ENCODE measurements around the gene PAM. TPM values are rescaled to one million over a fixed set of nuclear protein-coding genes. Genes with fewer than 3 reads are reported as not detected.

Gene PAM
- total and polyA plus RNA-seq, 4 donors, result 8.2 to 27.5 (median 13.7) TPM

GRCh38 chr5:102722931-102723330, 32.2 kb upstream of the PAM start:
- TF ChIP-seq ATF3 (IDR thresholded peaks at IDR 0.05) (no peak), JUND (IDR thresholded peaks at IDR 0.05) (no peak), RAD21 (IDR thresholded peaks at IDR 0.05) (no peak), RXRA (IDR thresholded peaks at IDR 0.05) (no peak), HNF4G (IDR thresholded peaks at IDR 0.05) (no peak), YY1 (IDR thresholded peaks at IDR 0.05) (no peak), GABPA (IDR thresholded peaks at IDR 0.05 in 1 of 2, conservative IDR thresholded peaks at IDR 0.05 in 1 of 2) (no peak), FOXA2 (IDR thresholded peaks at IDR 0.05) (no peak)
- TF ChIP-seq, protein P1, sequence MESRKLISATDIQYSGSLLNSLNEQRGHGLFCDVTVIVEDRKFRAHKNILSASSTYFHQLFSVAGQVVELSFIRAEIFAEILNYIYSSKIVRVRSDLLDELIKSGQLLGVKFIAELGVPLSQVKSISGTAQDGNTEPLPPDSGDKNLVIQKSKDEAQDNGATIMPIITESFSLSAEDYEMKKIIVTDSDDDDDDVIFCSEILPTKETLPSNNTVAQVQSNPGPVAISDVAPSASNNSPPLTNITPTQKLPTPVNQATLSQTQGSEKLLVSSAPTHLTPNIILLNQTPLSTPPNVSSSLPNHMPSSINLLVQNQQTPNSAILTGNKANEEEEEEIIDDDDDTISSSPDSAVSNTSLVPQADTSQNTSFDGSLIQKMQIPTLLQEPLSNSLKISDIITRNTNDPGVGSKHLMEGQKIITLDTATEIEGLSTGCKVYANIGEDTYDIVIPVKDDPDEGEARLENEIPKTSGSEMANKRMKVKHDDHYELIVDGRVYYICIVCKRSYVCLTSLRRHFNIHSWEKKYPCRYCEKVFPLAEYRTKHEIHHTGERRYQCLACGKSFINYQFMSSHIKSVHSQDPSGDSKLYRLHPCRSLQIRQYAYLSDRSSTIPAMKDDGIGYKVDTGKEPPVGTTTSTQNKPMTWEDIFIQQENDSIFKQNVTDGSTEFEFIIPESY (IDR thresholded peaks at IDR 0.05), result no peak
- no peaks in the 10 kb centered on the region for H3K36me3 ChIP-seq (ENCODE audit: control insufficient read depth in 4 of 4, insufficient read depth in 3 of 4, low read depth in 1 of 4, low read length in 3 of 4)

DNA sequence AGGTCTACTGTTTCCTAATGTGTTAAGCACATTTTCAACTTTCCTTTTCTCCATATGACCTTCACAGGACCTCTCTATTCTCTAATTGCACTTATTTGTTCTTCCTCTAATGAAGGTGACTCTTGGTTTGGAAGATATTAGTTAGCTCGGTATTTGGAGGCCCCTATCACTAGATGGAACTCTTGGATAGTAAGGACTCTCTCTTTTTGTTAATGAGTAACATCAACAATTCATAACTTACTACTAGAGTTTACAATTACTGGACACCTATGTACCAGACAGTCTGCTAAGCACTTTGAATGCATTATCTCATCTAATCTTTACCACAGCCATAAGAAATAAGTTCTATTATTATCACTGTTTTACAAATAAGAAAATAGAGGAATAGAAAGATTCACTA, 23.4 kb upstream of the PAM start:
- H3K9me3 ChIP-seq (ENCODE audit: control insufficient read depth in 4 of 4, low read length in 3 of 4), result no peaks in the 10 kb centered on the region
- H3K27me3 ChIP-seq (ENCODE audit: control insufficient read depth in 4 of 4, insufficient read depth in 4 of 4, low read length in 3 of 4), result peaks cover 0 to 5% (median 0%) of the 10 kb centered on the region in 4 donors
- H3K4me1 ChIP-seq (ENCODE audit: control insufficient read depth in 4 of 4, insufficient read depth in 4 of 4, low read length in 3 of 4), result no peaks in the 10 kb centered on the region
- no peak for DNase-seq (ENCODE audit: low spot score)
- 38% methylated on average over 1 of the region's 1 CpG for WGBS
- TF ChIP-seq EGR1 (IDR thresholded peaks at IDR 0.05; ENCODE audit: low read depth in 2 of 2), result no peak
- no peak for TF ChIP-seq NR2F2 (IDR thresholded peaks at IDR 0.05)
- TF ChIP-seq, protein P1 (IDR thresholded peaks at IDR 0.05), result no peak
- TF ChIP-seq RAD21 (IDR thresholded peaks at IDR 0.05), result peak; percentile 8 to 30
- TF ChIP-seq FOXA2 (IDR thresholded peaks at IDR 0.05), result no peak
- H3K36me3 ChIP-seq (ENCODE audit: control insufficient read depth in 4 of 4, insufficient read depth in 3 of 4, low read depth in 1 of 4, low read length in 3 of 4), result no peaks in the 10 kb centered on the region
- no peak overlapping the region for H3K27ac ChIP-seq (ENCODE audit: low read depth in 1 of 2, low read length in 2 of 2)
- no peak overlapping the region for H3K9ac ChIP-seq (ENCODE audit: low read depth in 1 of 2, low read length in 2 of 2)
- H3K4me3 ChIP-seq (ENCODE audit: low read depth in 1 of 3, low read length in 3 of 3), result no peak overlapping the region

More at GRCh38 chr5:102722931-102723330, 32.2 kb upstream of the PAM start:
- DNase-seq (ENCODE audit: low spot score), result no peak
- no peak overlapping the region for H3K9ac ChIP-seq (ENCODE audit: low read depth in 1 of 2, low read length in 2 of 2)
- WGBS, result 86% methylated on average over 4 of the region's 4 CpGs
- no peaks in the 10 kb centered on the region for H3K4me1 ChIP-seq (ENCODE audit: control insufficient read depth in 4 of 4, insufficient read depth in 4 of 4, low read length in 3 of 4)
- no peak overlapping the region for H3K4me3 ChIP-seq (ENCODE audit: low read depth in 1 of 3, low read length in 3 of 3)
- no peak overlapping the region for H3K27ac ChIP-seq (ENCODE audit: low read depth in 1 of 2, low read length in 2 of 2)
- peaks cover 0 to 6% (median 0%) of the 10 kb centered on the region in 4 donors for H3K9me3 ChIP-seq (ENCODE audit: control insufficient read depth in 4 of 4, low read length in 3 of 4)
- no peaks in the 10 kb centered on the region for H3K27me3 ChIP-seq (ENCODE audit: control insufficient read depth in 4 of 4, insufficient read depth in 4 of 4, low read length in 3 of 4)

DNA sequence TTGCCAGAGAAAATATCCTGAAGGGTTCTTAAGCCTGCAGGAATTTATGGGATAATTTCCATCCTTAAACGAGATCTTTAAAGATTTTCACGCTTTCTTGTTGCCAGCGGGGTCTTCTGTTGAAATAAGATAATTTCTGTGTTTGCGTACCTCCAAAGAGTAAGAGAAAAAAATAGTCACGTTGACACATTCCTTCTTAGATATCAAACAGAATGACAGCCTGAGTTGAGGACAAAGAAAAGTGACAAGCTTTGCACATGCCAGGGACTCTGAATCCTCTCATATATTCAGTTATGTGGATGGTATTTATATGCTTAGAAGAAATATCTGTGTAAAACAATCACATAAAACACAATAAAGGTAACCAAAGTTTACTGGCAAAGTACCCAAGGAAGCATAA, 21.6 kb upstream of the PAM start:
- Histone ChIP-seq H3K36me3 (ENCODE audit: control insufficient read depth in 4 of 4, insufficient read depth in 3 of 4, low read depth in 1 of 4, low read length in 3 of 4) (no peaks in the 10 kb centered on the region), H3K27me3 (ENCODE audit: control insufficient read depth in 4 of 4, insufficient read depth in 4 of 4, low read length in 3 of 4) (peaks cover 0 to 5% (median 0%) of the 10 kb centered on the region in 4 donors), H3K27ac (ENCODE audit: low read depth in 1 of 2, low read length in 2 of 2) (no peak overlapping the region), H3K9me3 (ENCODE audit: control insufficient read depth in 4 of 4, low read length in 3 of 4) (no peaks in the 10 kb centered on the region), H3K4me3 (ENCODE audit: low read depth in 1 of 3, low read length in 3 of 3) (no peak overlapping the region), H3K4me1 (ENCODE audit: control insufficient read depth in 4 of 4, insufficient read depth in 4 of 4, low read length in 3 of 4) (no peaks in the 10 kb centered on the region), H3K9ac (ENCODE audit: low read depth in 1 of 2, low read length in 2 of 2) (no peak overlapping the region)
- no peak for DNase-seq (ENCODE audit: low spot score)
- WGBS, result 56% methylated on average over 5 of the region's 5 CpGs
- TF ChIP-seq, protein P2, sequence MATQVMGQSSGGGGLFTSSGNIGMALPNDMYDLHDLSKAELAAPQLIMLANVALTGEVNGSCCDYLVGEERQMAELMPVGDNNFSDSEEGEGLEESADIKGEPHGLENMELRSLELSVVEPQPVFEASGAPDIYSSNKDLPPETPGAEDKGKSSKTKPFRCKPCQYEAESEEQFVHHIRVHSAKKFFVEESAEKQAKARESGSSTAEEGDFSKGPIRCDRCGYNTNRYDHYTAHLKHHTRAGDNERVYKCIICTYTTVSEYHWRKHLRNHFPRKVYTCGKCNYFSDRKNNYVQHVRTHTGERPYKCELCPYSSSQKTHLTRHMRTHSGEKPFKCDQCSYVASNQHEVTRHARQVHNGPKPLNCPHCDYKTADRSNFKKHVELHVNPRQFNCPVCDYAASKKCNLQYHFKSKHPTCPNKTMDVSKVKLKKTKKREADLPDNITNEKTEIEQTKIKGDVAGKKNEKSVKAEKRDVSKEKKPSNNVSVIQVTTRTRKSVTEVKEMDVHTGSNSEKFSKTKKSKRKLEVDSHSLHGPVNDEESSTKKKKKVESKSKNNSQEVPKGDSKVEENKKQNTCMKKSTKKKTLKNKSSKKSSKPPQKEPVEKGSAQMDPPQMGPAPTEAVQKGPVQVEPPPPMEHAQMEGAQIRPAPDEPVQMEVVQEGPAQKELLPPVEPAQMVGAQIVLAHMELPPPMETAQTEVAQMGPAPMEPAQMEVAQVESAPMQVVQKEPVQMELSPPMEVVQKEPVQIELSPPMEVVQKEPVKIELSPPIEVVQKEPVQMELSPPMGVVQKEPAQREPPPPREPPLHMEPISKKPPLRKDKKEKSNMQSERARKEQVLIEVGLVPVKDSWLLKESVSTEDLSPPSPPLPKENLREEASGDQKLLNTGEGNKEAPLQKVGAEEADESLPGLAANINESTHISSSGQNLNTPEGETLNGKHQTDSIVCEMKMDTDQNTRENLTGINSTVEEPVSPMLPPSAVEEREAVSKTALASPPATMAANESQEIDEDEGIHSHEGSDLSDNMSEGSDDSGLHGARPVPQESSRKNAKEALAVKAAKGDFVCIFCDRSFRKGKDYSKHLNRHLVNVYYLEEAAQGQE (IDR thresholded peaks at IDR 0.05), result no peak
- no peak for TF ChIP-seq FOXA1 (IDR thresholded peaks at IDR 0.05)
- no peak for TF ChIP-seq SP1 (IDR thresholded peaks at IDR 0.05)
- TF ChIP-seq TAF1 (conservative IDR thresholded peaks at IDR 0.05), result no peak
- TF ChIP-seq, protein P1 (IDR thresholded peaks at IDR 0.05), result no peak
- TF ChIP-seq NR2F2 (IDR thresholded peaks at IDR 0.05), result no peak
- no peak for TF ChIP-seq CTCF (IDR thresholded peaks at IDR 0.05; ENCODE audit: low read depth, low read length, missing input control)
